HepG2 (cell line): Measurements from ENCODE around the gene PHYHIPL. TPM values are rescaled to one million over a fixed set of nuclear protein-coding genes. Genes with fewer than 3 reads are reported as not detected.

Source experiments
- ATF2 ChIP-seq: sonication (generic); formaldehyde crosslinking; IDR thresholded peaks from 2 replicates; pipeline ENCODE4 v1.4.0; 2020; ENCODE audit warnings: missing genetic modification reagents
- FIP1L1 ChIP-seq: fragments of 200-400 bp; formaldehyde crosslinking; IDR thresholded peaks from 2 replicates; pipeline ENCODE4 v1.6.1; 2018; ENCODE audit warnings: low read depth, mild to moderate bottlenecking, low read length, moderate library complexity, borderline replicate concordance; ENCODE audit not compliant: insufficient read depth
- HDAC1 ChIP-seq: sonication (generic); formaldehyde crosslinking; IDR thresholded peaks from 2 replicates; pipeline ENCODE4 v1.5.1; 2020; ENCODE audit warnings: mild to moderate bottlenecking, missing genetic modification reagents
- HDAC6 ChIP-seq: fragments of 200-600 bp; sonication (generic); IDR thresholded peaks from 2 replicates; pipeline ENCODE4 v1.7.0; 2017; ENCODE audit warnings: mild to moderate bottlenecking, antibody characterized with exemption, low read length, low read depth
- MBD4 ChIP-seq: IDR thresholded peaks from 2 replicates; pipeline ENCODE4 v1.6.1; 2012; ENCODE audit warnings: low read length, inconsistent platforms, borderline replicate concordance
- MTF2 ChIP-seq: sonication (generic); formaldehyde crosslinking; IDR thresholded peaks from 2 replicates; pipeline ENCODE4 v1.5.0; 2020; ENCODE audit warnings: missing genetic modification reagents, borderline replicate concordance
- MXD4 ChIP-seq: IDR thresholded peaks from 2 replicates; pipeline ENCODE4 v1.6.1; 2016; ENCODE audit warnings: mild to moderate bottlenecking, missing biosample characterization, missing genetic modification reagents
- MZF1 ChIP-seq: sonication (generic); formaldehyde crosslinking; IDR thresholded peaks from 2 replicates; pipeline ENCODE4 v1.8.1; 2023; ENCODE audit warnings: mild to moderate bottlenecking, missing genetic modification reagents, borderline replicate concordance
- PITX1 ChIP-seq: sonication (generic); formaldehyde crosslinking; IDR thresholded peaks from 2 replicates; pipeline ENCODE4 v1.5.1; 2020; ENCODE audit warnings: mild to moderate bottlenecking, missing genetic modification reagents
- POLR2A ChIP-seq, 2 experiments: IDR thresholded peaks; 2 replicates each; pipeline ENCODE4 v1.6.1; 2011; ENCODE audit warnings: low read depth in 2 of 2, low read length in 2 of 2, mild to moderate bottlenecking in 1 of 2, moderate library complexity in 1 of 2; ENCODE audit not compliant: insufficient read depth in 1 of 2
- RBM39 ChIP-seq: fragments of 200-400 bp; formaldehyde crosslinking; IDR thresholded peaks from one replicate; pipeline ENCODE4 v1.6.1; 2018; ENCODE audit warnings: antibody characterized with exemption, mild to moderate bottlenecking, low read depth, low read length; ENCODE audit not compliant: poor library complexity, severe bottlenecking
- SP2 ChIP-seq: sonication (generic); formaldehyde crosslinking; IDR thresholded peaks from 2 replicates; pipeline ENCODE4 v1.5.1; 2020; ENCODE audit warnings: mild to moderate bottlenecking, missing genetic modification reagents
- SRSF1 ChIP-seq: fragments of 200-400 bp; formaldehyde crosslinking; optimal IDR thresholded peaks from 2 replicates; pipeline ENCODE3; 2017; ENCODE audit warnings: mild to moderate bottlenecking, low read depth, low read length, moderate library complexity
- TBL1XR1 ChIP-seq: fragments of 150-350 bp; IDR thresholded peaks from 2 replicates; pipeline ENCODE4 v1.6.1; 2014; ENCODE audit warnings: borderline replicate concordance, low read length; ENCODE audit not compliant: partially characterized antibody
- TBP ChIP-seq: sonication (generic); formaldehyde crosslinking; IDR thresholded peaks from 2 replicates; pipeline ENCODE4 v1.5.0; 2020; ENCODE audit warnings: missing genetic modification reagents
- WIZ ChIP-seq: sonication (generic); formaldehyde crosslinking; IDR thresholded peaks from 2 replicates; pipeline ENCODE4 v1.5.1; 2020; ENCODE audit warnings: mild to moderate bottlenecking, missing genetic modification reagents
- ZBTB4 ChIP-seq: sonication (generic); formaldehyde crosslinking; IDR thresholded peaks from 2 replicates; pipeline ENCODE4 v1.4.0; 2020; ENCODE audit warnings: missing genetic modification reagents, mild to moderate bottlenecking, borderline replicate concordance
- ZNF143 ChIP-seq: sonication (generic); formaldehyde crosslinking; IDR thresholded peaks from 2 replicates; pipeline ENCODE4 v1.4.0; 2020; ENCODE audit warnings: missing genetic modification reagents
- ZNF276 ChIP-seq: sonication (generic); formaldehyde crosslinking; IDR thresholded peaks from 2 replicates; pipeline ENCODE4 v1.4.0; 2020; ENCODE audit warnings: mild to moderate bottlenecking, low read depth, missing genetic modification reagents
- ZNF83 ChIP-seq: sonication (generic); formaldehyde crosslinking; IDR thresholded peaks from 2 replicates; pipeline ENCODE4 v1.4.0; 2020; ENCODE audit warnings: missing genetic modification reagents, mild to moderate bottlenecking, borderline replicate concordance
- polyA plus RNA-seq, 8 experiments: library from polyadenylated mRNA; depleted of rRNA in 3 of 8; stranded (reverse) in 7 of 8; unstranded in 1 of 8; fragments of >200 nt; fragmentation: Illumina TruSeq in 4 of 8; extraction: Trizol in 4 of 8; gene quantifications; 2 replicates each; pipeline versions ENCODE4 v1.2.1 to v1.2.3, GENCODE V29; 2011 to 2016; ENCODE audit warnings: low read depth in 4 of 8, missing spikeins in 1 of 8, mixed read lengths in 1 of 8; ENCODE audit not compliant: insufficient read depth in 1 of 8
- total RNA-seq, 5 experiments: library from RNA; depleted of rRNA; stranded (reverse); fragments of >200 nt; fragmentation: Illumina TruSeq; extraction: Trizol; gene quantifications; 2 replicates each; pipeline ENCODE4 v1.2.3, GENCODE V29; 2016; ENCODE audit warnings: low read depth in 1 of 5
- TF ChIP-seq, protein P1 (sequence below): sonication (generic); formaldehyde crosslinking; IDR thresholded peaks from 2 replicates; pipeline ENCODE4 v1.4.0; 2020; ENCODE audit warnings: mild to moderate bottlenecking, missing genetic modification reagents
- TF ChIP-seq, protein P2 (sequence below): sonication (generic); formaldehyde crosslinking; IDR thresholded peaks from 2 replicates; pipeline ENCODE4 v1.8.0; 2022; ENCODE audit warnings: missing genetic modification reagents, low read depth, mild to moderate bottlenecking, borderline replicate concordance

PHYHIPL gene
- total and polyA plus RNA-seq, 2 of the 13 experiments (the other 11 are each of a cell fraction or from before 2014, with no cell fraction given) = 40.6 to 78.5 TPM

- TF ChIP-seq, protein P1, sequence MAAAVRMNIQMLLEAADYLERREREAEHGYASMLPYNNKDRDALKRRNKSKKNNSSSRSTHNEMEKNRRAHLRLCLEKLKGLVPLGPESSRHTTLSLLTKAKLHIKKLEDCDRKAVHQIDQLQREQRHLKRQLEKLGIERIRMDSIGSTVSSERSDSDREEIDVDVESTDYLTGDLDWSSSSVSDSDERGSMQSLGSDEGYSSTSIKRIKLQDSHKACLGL (CRISPR knock-in tag) = peak; percentile 83
- peak; percentile 63 for TF ChIP-seq ATF2 (CRISPR knock-in tag)
- peak; percentile 31 for TF ChIP-seq MXD4 (CRISPR knock-in tag)
- peak; percentile 70 for TF ChIP-seq SRSF1
- no peak for TF ChIP-seq MBD4
- no peak for TF ChIP-seq ZBTB4 (CRISPR knock-in tag)
- TF ChIP-seq WIZ (CRISPR knock-in tag) = peak; percentile 69; the same call in 1 of the 2 replicates
- no peak; the same call in 1 of the 2 replicates for TF ChIP-seq FIP1L1
- peak; percentile 78 for TF ChIP-seq RBM39
- no peak for TF ChIP-seq MTF2
- TF ChIP-seq ZNF143 = peak; percentile 39; the same call in 1 of the 2 replicates
- 0 out of 2 replicates have a peak, but pooled peaks have one; percentile 81 for TF ChIP-seq ZNF83 (CRISPR knock-in tag)
- no peak for TF ChIP-seq TBL1XR1
- TF ChIP-seq, protein P2, sequence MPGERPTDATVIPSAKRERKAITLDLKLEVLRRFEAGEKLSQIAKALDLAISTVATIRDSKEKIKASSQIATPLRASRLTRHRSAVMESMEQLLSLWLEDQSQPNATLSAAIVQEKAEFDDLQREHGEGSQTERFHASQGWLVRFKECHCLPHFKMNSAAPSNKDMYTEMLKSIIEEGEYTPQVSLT (CRISPR knock-in tag) = no peak
- TF ChIP-seq HDAC1 (CRISPR knock-in tag) = peak; percentile 76
- TF ChIP-seq HDAC6 = no peak; the same call in 1 of the 2 replicates
- no peak for TF ChIP-seq PITX1 (CRISPR knock-in tag)
- 0 out of 2 replicates have a peak, but pooled peaks have one; percentile 50 for TF ChIP-seq ZNF276 (CRISPR knock-in tag)
- no peak for TF ChIP-seq MZF1 (CRISPR knock-in tag)
- 0 out of 2 replicates have a peak, but pooled peaks have one; percentile 77 for TF ChIP-seq TBP
- TF ChIP-seq SP2 (CRISPR knock-in tag) = no peak
- peak; percentile 74 to 88 for TF ChIP-seq POLR2A (IDR thresholded peaks at IDR 0.05; ENCODE audit: insufficient read depth in 1 of 2, low read depth in 2 of 2, low read length in 2 of 2)
These were observed at the start of gene PHYHIPL (continued) for GRCh38 chr10:59176241-59177030.
